ENCODE measurements around the gene ACACA.

- TF ChIP-seq POLR2A (IDR thresholded peaks at IDR 0.05), result no peak
- no peak for TF ChIP-seq CTCF (IDR thresholded peaks at IDR 0.05)
- TF ChIP-seq EP300 (IDR thresholded peaks at IDR 0.05), result peak in 1 of 2 donors; percentile 4
Observed at GRCh38 chr17:37089956-37090355, 316.7 kb downstream of the ACACA start.

Measured in tibial nerve (tissue), 4 donors.